Coronary artery (tissue), 2 donors: ENCODE results near the gene HOMER1.

Experiments used
- DNase-seq: peaks from one replicate; pipeline ENCODE4 v3.0.0-alpha.2; 2017; ENCODE audit warnings: low spot score
- H3K27ac ChIP-seq, 2 donors: fragments of 200-600 bp; sonication (generic); one replicate each; pipeline ENCODE4 v1.5.1; 2016 to 2019
- H3K4me3 ChIP-seq: fragments of 200-600 bp; sonication (generic); 2 replicates; pipeline ENCODE4 v1.5.1; 2016; ENCODE audit warnings: mild to moderate bottlenecking, moderate library complexity
- TF ChIP-seq, protein P1 (sequence below): fragments of 200-600 bp; sonication (generic); IDR thresholded peaks from one replicate; pipeline ENCODE4 v1.5.1; 2019; ENCODE audit warnings: antibody characterized with exemption

HOMER1 gene

DNA sequence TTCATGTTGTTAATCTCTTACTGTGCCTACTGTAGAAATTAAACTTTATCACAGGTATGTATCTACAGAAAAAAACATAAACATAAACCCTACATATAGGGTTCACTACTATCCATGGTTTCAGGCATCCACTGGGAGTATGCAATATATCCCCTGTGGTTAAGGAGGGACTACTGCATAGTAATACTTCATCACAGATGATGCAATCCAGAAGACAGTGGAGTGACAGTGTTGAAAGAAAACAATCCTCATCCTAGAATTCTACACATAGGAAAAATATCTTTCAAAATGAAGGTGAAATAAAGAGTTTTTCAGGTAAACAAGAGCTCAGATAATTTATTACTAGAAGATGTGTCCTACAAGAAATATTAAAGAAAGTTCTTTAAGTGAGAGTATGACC lies 105.9 kb downstream of the HOMER1 start:
- H3K27ac ChIP-seq: no peak overlapping the region
- no peak overlapping the region for H3K4me3 ChIP-seq
- no peak for DNase-seq
- TF ChIP-seq, protein P1, sequence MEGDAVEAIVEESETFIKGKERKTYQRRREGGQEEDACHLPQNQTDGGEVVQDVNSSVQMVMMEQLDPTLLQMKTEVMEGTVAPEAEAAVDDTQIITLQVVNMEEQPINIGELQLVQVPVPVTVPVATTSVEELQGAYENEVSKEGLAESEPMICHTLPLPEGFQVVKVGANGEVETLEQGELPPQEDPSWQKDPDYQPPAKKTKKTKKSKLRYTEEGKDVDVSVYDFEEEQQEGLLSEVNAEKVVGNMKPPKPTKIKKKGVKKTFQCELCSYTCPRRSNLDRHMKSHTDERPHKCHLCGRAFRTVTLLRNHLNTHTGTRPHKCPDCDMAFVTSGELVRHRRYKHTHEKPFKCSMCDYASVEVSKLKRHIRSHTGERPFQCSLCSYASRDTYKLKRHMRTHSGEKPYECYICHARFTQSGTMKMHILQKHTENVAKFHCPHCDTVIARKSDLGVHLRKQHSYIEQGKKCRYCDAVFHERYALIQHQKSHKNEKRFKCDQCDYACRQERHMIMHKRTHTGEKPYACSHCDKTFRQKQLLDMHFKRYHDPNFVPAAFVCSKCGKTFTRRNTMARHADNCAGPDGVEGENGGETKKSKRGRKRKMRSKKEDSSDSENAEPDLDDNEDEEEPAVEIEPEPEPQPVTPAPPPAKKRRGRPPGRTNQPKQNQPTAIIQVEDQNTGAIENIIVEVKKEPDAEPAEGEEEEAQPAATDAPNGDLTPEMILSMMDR: no peak

DNA sequence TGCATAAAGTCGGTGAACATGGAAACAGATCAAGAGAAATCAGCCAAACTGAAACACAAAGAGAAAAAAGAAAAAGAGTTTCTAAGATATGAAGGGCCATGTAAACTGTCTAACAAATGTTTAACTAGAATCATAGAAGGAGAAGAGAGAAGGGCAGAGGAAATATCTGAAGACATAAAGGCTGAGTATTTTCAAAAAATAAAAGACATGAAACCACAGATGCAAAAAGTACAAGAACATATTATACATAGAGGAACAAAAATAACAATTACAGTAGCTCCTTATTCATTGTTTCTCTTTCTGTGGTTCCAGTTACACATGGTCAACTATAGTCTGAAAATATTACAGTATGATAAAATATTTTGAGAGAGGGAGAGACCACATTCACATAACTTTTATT lies 106.3 kb downstream of the HOMER1 start:
- DNase-seq: no peak
- no peak overlapping the region for H3K4me3 ChIP-seq
- TF ChIP-seq, protein P1: no peak

DNA sequence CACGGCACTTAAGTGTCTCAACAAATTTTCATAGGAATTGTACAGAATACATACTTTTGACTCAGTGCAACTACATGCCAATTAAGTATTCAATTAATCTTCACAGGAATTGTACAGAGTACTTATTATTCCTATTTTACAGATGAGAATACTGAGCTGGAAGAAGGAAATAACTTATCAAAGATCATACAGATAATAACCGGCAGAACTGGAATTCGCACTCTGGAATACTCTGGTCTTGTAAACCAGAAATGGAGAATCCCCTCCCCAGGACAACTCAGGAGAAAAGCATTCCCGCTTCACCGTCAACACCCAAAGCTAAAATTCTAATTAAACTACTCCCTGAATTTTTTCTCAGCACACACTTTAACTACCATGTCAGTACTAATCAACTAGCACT lies 112.7 kb downstream of the HOMER1 start:
- TF ChIP-seq, protein P1: no peak
- Histone ChIP-seq H3K27ac (no peak overlapping the region), H3K4me3 (no peak overlapping the region)
- no peak for DNase-seq

More for the DNA sequence above, 106.3 kb downstream of the HOMER1 start:
- H3K27ac ChIP-seq: no peak overlapping the region

DNA sequence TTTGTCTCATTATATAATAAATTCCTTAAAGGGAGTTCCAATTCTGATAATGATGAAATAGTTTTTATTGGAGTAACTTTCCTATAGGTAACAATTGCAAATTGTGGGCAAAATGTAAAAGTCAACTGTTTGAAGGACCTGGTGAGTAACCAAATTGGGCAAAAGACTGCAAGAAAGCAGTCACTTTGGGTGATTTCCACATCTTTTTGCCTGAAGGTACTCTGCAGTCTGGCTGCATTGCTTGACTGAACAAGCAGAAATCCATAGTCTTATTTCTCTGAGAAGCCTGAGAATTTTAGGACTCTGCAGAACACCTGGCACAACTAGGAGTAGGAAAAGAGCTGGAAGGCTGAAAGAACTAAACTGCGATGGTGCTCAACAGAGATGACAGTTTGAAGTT lies 114.9 kb downstream of the HOMER1 start:
- Histone ChIP-seq H3K27ac (no peak overlapping the region), H3K4me3 (no peak overlapping the region)
- TF ChIP-seq, protein P1: no peak
- DNase-seq: no peak

DNA sequence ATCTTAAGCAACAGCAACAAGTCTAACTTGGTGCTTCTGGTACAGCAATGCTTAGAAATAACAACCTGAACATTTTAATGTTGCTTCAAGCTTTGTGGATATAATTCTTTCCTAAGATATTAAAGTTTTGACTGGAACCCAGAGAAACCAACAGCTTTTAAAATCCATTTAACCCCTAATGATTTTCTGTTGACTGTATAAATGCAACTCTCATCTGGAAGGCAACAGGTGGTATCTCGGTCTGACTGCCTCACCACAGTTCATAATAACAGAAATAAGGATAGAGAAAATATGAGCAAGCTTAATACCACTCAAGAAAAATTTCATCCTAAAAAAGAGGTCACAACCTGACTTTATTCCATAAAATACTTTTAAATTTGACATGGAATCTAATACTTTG lies 116.9 kb downstream of the HOMER1 start:
- no peak for DNase-seq
- Histone ChIP-seq H3K27ac (no peak overlapping the region), H3K4me3 (no peak overlapping the region)
- TF ChIP-seq, protein P1: no peak

DNA sequence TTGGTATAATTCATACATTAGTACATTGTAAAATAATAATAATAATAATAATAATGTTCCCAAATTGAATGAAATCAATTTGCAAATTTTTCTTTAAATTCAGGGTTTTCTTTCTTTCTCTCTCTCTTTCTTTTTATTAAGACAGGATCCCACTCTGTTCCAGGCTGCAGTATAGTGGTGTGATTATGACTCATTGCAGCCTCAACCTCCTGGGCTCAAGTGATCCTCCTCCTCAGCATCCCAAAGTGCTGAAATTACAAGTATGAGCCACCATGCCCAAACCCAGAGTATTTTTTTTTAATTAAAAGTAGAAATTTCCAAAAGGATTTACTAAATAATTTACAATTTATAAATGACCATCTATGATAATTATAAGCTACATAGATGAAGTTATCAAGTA lies 117.7 kb downstream of the HOMER1 start:
- no peak for DNase-seq
- Histone ChIP-seq H3K27ac (no peak overlapping the region), H3K4me3 (no peak overlapping the region)
- TF ChIP-seq, protein P1: no peak

DNA sequence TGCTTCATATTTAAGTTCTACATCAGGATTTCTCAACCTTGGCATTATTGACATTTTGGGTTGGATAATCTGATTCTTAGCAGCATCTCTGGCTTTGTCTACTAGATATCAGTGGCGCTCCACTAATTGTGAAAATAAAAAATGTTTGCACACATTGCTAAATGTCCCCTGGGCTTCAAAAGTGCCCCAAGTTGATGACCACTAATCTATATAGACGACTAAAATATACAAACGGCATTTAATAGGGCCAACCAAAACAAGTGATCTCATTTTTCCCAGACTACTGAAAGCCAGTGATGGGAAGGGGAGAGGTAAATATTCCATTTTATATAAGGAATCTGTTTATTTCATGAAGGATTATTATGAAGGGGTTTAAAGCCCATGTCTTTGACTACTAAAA lies 118.6 kb downstream of the HOMER1 start:
- H3K4me3 ChIP-seq: no peak overlapping the region
- DNase-seq: no peak
- TF ChIP-seq, protein P1: no peak
- no peak overlapping the region for H3K27ac ChIP-seq
